ENCODE results near the gene CDH15.

Gene CDH15

GRCh38 chr16:89201439-89202377 lies 30.2 kb downstream of the CDH15 start:
- peak; percentile 14 for DNase-seq

GRCh38 chr16:89202422-89203215 lies 31.1 kb downstream of the CDH15 start:
- no peak for DNase-seq

GRCh38 chr16:89207993-89208392 lies 36.4 kb downstream of the CDH15 start:
- no peak for DNase-seq

DNA sequence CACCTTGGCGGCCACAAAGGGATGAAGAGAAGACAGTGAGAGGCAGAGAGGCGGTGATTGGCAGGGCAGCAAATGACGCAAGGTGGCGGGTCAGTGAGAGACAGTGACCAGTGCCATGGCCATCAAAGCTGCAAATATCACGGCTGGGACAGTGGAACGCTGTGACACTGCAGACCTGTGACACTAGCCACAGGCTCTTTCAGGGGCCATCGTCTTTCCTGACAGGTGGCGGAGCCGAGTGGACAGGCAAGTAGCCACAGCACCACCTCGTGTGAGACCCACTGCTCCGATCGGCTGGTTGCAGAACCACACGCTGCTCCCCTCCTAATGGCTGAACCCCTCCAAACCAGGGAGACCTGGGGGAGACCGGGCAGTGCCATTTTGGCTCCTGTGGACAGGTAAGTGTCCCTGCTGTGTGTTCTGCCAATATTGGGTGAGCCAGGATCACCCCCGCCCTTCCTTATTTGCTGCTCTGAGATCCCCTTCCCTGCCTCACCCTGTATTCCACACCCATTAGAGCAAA lies 38.0 kb downstream of the CDH15 start:
- no peak for DNase-seq

GRCh38 chr16:89210165-89210903 lies 38.8 kb downstream of the CDH15 start:
- DNase-seq: no peak

DNA sequence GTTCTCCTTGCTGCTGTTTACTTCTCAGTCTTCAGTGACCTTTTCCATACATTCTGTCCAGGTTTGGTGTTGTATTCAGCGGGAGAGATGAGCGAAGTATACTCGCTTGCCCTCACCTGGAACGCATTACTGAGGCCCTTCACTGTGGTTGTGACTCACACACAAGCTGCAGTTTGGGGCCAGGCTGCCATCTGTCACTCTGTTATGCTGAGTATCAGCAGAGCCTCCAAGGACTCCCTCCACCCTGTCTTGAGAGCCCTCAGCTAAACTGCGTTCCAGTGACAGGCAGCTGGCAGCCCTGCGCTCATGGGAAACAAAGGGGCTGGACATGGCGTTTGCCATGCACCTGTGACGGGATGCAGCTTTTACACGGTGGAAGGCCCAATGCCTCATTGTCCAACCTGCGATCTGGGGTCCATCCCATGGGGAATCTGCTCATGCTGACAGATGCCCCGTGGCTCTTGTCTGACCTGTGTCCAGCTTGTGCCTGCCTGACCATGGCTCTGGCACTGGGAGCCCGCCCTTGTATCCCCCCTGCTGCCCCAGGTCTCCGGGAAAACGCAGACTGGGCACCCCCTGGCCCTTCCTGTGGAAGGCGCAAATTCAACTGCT lies 39.5 kb downstream of the CDH15 start:
- DNase-seq: peak; percentile 76

GRCh38 chr16:89216315-89217137 lies 45.0 kb downstream of the CDH15 start:
- peak; percentile 50 for DNase-seq

GRCh38 chr16:89217138-89217387 lies 45.5 kb downstream of the CDH15 start:
- DNase-seq: no peak

- peak; percentile 2 for DNase-seq
Measured at GRCh38 chr16:89217388-89218191, 46.0 kb downstream of the CDH15 start, which contains the start of gene ZNF778. Gene ZNF778, plus strand, starts transcription at chr16:89217703. Its CDS starts 3,425 bp downstream, at chr16:89221128.

DNA sequence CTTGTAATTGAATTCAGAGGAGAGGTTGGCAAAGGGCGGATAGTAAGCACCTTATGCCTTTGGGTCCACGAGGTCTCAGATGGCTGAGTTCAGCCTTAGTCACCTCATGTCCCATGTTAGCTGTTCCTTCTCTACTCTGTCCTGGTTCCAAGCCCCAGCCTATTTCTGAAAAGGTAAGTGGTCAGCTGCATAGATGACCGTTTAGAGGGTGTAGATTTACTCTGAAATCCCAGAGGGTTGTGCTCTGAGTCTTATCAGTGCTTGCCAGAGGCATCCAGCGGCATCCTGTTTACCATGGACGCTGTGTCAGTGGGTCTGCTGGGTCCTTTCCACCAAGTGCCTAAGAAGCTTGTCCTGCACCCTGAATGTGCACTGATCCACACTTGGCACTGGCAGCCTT lies 47.8 kb downstream of the CDH15 start:
- DNase-seq: no peak

- no peak for DNase-seq
Measured at GRCh38 chr16:89221604-89222003, 50.1 kb downstream of the CDH15 start.

DNA sequence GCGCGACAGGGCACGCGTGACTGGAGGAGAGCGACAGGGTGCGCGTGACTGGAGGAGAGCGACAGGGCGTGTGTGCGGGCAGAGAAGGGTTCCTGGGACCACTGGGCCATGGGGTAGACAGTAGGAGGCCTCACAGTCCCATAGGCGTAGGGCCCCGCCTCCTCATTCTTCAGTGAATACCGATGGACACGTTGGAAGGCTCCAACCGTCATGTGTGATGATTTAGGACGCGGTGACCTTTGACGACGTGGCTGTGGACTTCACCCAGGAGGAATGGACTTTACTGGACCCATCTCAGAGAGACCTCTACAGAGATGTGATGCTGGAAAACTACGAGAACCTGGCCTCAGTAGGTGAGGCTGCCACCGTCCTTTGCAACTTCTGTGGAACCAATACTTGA lies 51.4 kb downstream of the CDH15 start:
- no peak for DNase-seq

DNA sequence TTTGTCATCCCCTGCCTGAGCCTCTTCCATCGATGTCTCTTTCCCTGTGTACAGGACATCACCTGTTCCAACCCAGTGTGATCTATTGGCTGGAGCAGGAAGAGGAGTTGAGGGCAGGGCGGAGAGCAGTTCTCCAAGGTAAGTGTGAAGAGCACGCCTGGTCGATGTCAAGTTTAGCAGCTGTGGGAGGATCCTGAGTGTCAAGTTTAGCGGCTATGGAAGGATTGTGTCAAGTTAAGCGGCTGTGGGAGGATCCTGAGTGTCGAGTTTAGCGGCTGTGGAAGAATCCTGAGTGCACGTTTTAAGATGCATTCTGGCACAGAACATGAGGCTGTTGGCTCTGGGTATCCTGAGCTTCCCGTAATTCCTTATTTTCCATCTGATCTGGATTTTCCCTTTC lies 53.1 kb downstream of the CDH15 start:
- DNase-seq: no peak

- DNase-seq: no peak
Measured at GRCh38 chr16:89230255-89230654, 58.7 kb downstream of the CDH15 start.

DNA sequence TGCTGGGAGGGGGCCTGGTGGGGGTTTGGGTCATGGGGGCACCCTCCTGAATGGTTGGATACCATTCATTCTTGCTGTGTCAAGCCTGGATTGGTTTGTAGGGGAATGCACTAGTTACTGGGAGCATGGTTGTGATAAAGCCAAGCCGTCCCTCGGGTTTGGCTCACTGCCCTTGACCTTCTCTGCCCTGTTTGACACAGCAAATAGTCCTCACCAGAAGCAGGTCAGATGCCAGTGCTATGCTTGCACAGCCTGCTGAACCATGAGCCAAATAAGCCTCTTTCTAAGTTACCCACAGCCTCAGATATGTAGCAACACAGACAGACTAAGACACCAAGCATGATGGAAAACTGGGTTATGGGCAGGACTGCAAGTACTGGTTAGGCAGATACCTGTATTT lies 60.6 kb downstream of the CDH15 start:
- DNase-seq: no peak

DNA sequence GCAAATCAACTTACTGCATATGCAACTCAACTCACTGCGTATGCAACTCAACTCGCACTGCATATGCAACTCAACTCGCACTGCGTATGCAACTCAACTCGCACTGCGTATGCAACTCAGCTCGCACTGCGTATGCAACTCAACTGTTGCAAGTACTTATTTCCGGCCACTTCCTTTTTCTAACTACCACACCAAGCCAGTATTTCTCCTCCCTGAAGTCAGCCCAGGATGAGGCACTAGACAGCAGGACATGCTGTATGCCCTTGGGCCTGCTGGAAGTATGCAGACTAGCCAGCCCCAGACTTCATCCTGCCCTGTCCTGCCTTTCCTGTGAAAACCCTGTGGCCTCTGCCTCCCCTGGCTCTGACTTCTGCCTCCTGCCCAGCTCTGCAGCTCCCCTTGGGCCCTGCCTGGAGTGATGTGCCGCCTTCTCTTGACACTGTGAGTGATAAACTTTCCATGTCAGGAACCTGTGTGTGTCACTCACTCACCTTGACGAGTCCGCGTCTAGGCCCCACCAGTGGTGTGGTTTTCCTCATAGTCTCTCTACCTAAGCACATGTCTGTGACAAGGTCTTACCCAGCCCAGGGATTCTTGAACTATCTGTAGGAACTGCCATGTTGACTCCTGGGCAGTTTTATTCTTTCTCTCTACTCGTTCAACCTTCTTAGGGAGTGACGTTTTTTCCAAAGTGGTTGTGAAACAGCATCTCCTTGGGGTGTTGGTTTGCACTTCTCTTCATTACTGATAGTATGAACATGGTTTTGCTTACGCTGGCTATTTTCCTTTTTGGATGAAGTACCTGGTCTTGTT lies 62.3 kb downstream of the CDH15 start:
- DNase-seq: no peak

DNA sequence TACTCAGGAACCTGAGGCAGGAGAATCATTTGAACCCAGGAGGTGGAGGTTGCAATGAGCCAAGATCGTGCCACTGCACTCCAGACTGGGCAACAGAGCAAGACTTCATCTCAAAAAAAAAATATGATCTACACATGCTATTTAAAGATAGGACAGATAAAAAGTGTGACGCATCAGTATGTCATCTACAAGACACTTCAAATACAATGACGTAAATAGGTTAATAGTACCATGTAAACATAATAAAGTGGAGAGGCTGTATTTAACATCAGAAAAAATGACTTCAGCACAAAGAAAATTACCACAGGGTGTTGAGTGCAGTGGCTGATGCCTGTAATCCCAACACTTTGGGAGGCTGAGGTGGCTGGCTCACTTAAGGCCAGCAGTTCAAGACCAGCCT lies 66.2 kb downstream of the CDH15 start:
- DNase-seq: no peak

DNA sequence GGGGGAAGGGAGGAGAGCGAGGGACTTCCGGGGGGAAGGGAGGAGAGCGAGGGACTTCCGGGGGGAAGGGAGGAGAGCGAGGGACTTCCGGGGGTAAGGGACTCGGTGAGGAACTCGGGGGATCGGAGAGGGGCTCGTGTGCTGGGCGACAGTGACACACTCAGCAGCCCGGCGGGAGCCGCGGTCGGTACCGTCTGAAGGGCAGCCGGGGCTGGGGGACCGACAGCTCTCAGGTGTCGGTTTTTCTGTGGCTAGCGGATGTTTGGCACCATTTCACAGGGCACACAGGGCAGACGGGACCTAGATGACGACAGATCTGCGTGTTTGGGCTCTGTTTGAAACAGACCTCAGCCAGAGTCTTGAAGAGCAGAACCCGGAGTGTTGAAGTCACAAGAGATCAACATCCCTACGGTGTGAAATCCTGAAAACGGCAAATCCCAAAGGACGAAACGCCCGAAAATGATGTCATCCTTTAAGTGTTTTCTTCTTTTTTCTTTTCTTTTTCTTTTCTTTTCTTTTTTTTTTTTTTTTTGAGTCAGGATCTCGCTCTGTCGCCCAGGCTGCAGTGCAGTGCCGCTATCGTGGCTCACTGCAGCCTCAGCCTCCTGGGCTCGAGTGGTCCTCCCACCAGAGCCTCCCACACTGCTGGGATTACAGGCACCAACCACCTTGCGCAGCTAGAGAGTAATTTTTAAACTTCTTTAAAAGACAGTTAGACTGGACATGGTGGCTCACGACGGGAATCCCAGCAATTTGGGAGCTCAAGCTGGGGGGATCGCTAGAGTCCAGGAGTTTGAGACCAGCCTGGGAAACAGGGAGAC lies 69.8 kb downstream of the CDH15 start:
- DNase-seq: peak; percentile 48

GRCh38 chr16:89242795-89243200 lies 71.2 kb downstream of the CDH15 start:
- DNase-seq: no peak

Data from DMS79 (cell line).